CD8-positive, alpha-beta memory T cell (primary cell): ENCODE measurements around the gene KRT86. TPM values are rescaled to one million over a fixed set of nuclear protein-coding genes. Genes with fewer than 3 reads are reported as not detected.
"Not testable (repeated sequence)": the region's sequence is repeated elsewhere in the genome, so short reads cannot be mapped to it uniquely, and the experiment has no call there.

ENCODE experiments used
- CTCF ChIA-PET: fragments of 350-600 bp; sonication (Branson Sonifier 250); formaldehyde crosslinking; loops from one replicate; lab custom pipeline; 2021; ENCODE audit warnings: antibody characterized with exemption; lab: Charles Lee
- POLR2A ChIA-PET: fragments of 350-600 bp; sonication (Branson Sonifier 250); formaldehyde crosslinking; loops from one replicate; lab custom pipeline; 2021; ENCODE audit warnings: antibody characterized with exemption; lab: Charles Lee
- DNase-seq, 5 donors: peaks; one replicate each; pipeline versions ENCODE4 v3.0.0 to v3.0.0-alpha.2; 2020 to 2022; ENCODE audit warnings: mixed read lengths in 1 of 5
- H3K27ac ChIP-seq: one replicate; pipeline ENCODE4 v1.7.0; 2013; ENCODE audit warnings: low read depth, mild to moderate bottlenecking, low read length, moderate library complexity
- H3K27me3 ChIP-seq: 2 replicates; pipeline ENCODE4 v1.7.0; 2013; ENCODE audit warnings: low read length, mild to moderate bottlenecking; ENCODE audit not compliant: insufficient read depth, poor library complexity, severe bottlenecking
- H3K36me3 ChIP-seq: 2 replicates; pipeline ENCODE4 v1.7.0; 2013; ENCODE audit warnings: mild to moderate bottlenecking, low read length, moderate library complexity; ENCODE audit not compliant: insufficient read depth
- H3K4me1 ChIP-seq: 2 replicates; pipeline ENCODE4 v1.7.0; 2013; ENCODE audit warnings: mild to moderate bottlenecking, low read length, moderate library complexity; ENCODE audit not compliant: insufficient read depth
- H3K4me3 ChIP-seq: 2 replicates; pipeline ENCODE4 v1.7.0; 2013; ENCODE audit warnings: mild to moderate bottlenecking, low read length
- H3K9me3 ChIP-seq: 2 replicates; pipeline ENCODE4 v1.7.0; 2013; ENCODE audit warnings: mild to moderate bottlenecking, low read length
- H3K27ac Mint-ChIP-seq, 8 donors: one replicate each; pipeline ENCODE4 v1.8.0; 2020 to 2021; ENCODE audit warnings: mixed read lengths in 8 of 8, mild to moderate bottlenecking in 6 of 8, inconsistent platforms in 3 of 8, moderate library complexity in 3 of 8
- H3K27me3 Mint-ChIP-seq, 2 donors: one replicate each; pipeline ENCODE4 v1.8.0; 2020 to 2021; ENCODE audit warnings: mixed read lengths in 2 of 2, mild to moderate bottlenecking in 1 of 2, moderate library complexity in 1 of 2
- H3K36me3 Mint-ChIP-seq, 3 donors: one replicate each; pipeline ENCODE4 v1.8.0; 2020 to 2021; ENCODE audit warnings: mixed read lengths in 3 of 3, inconsistent platforms in 1 of 3, mild to moderate bottlenecking in 1 of 3
- H3K4me1 Mint-ChIP-seq, 3 donors: one replicate each; pipeline ENCODE4 v1.8.0; 2020 to 2021; ENCODE audit warnings: mixed read lengths in 3 of 3, inconsistent platforms in 1 of 3, mild to moderate bottlenecking in 1 of 3
- H3K4me3 Mint-ChIP-seq, 7 donors: one replicate each; pipeline ENCODE4 v1.8.0; 2020 to 2021; ENCODE audit warnings: mixed read lengths in 7 of 7, mild to moderate bottlenecking in 6 of 7, moderate library complexity in 4 of 7, inconsistent platforms in 2 of 7
- H3K9me3 Mint-ChIP-seq, 5 donors: one replicate each; pipeline ENCODE4 v1.8.0; 2020 to 2022; ENCODE audit warnings: mixed read lengths in 5 of 5, mild to moderate bottlenecking in 3 of 5, moderate library complexity in 2 of 5, inconsistent platforms in 1 of 5
- polyA plus RNA-seq: library from polyadenylated mRNA; unstranded; fragments of 300-500 nt; fragmentation: Illumina TruSeq; gene quantifications from one replicate; pipeline ENCODE4 v1.2.3, GENCODE V29; 2021
- total RNA-seq, 2 experiments: library from RNA; stranded (reverse); gene quantifications; one replicate each; pipeline ENCODE4 v1.2.3, GENCODE V29; 2021

Gene KRT86
- total and polyA plus RNA-seq, 3 experiments from 2014 or later = 0.31 TPM; not detected in 2

DNA sequence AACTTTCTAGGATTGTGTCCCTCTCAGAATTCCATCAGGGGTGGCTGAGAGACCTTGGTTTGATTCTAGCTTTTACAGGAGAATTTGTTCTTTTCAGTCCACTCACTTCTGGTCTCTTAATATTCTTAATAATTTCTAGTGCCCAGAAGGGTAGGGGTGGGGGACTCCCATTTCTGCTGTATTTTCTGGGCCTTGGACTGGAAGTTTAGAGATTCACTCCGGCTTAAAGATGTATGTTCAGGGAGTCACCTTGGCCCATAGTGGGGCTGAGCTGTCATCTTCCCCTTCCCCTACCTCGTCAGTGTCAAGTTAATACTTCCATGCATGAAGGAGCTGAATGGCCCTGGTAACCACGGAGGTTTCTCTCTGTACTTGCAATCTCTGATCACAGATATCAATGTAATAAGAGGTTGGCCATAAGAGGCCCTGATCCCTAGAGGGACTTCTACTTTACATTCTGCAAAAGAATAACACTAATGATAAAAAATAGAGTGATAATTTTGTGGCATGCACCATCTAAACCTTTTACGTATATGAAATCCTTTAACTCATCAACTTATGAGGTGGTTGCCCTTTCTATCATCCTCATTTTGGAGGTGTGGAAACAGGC lies 10.2 kb downstream of the KRT86 start:
- no peaks in the 10 kb centered on the region for H3K9me3 ChIP-seq
- no peak overlapping the region for H3K4me3 Mint-ChIP-seq
- no peaks in the 10 kb centered on the region for H3K4me1 ChIP-seq
- CTCF ChIA-PET = interaction anchor here (1.4 kb wide), 1 partner anchor 48 kb away, joined by 3 read pairs; no protein-coding TSS in a partner anchor
- H3K36me3 ChIP-seq = no peaks in the 10 kb centered on the region
- H3K4me1 Mint-ChIP-seq = peaks cover 5 to 10% (median 8%) of the 10 kb centered on the region in 3 donors
- H3K27ac Mint-ChIP-seq = no peak overlapping the region
- no peaks in the 10 kb centered on the region for H3K36me3 Mint-ChIP-seq
- H3K27me3 Mint-ChIP-seq = peaks cover 7 to 17% of the 10 kb centered on the region in 2 donors
- no peak for DNase-seq
- H3K27ac ChIP-seq = no peak overlapping the region
- no peaks in the 10 kb centered on the region for H3K27me3 ChIP-seq
- H3K9me3 Mint-ChIP-seq = no peaks in the 10 kb centered on the region
- no peak overlapping the region for H3K4me3 ChIP-seq
- POLR2A ChIA-PET = no interaction called here

DNA sequence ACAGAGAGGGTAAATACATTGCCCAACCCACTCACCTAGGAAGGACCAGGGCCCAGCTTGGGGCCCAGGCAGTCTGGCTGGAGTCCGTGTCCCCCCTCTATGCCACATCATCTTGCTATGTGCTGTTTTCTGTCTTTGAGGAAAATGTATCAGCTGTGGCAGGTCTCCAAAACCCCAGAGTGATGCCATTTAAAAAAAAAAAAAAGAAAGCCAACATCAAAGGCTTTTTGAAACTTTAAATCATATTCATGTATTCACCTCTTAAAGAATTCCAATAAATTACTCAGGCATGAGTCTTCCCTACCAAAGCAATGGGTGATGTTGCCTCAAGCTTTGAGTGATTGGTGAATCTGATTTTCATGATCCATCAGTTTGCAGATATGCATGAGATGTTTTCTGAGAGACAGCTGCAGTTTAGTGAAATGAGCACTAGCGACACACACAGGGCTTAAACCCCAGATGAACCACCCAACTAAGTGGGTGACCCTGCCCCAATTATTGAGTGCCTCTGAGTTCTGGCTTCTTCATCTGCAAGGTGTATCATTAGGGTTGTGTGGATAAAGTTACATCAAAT lies 10.8 kb downstream of the KRT86 start:
- Histone ChIP-seq H3K9me3 (no peaks in the 10 kb centered on the region), H3K27ac (no peak overlapping the region), H3K4me1 (no peaks in the 10 kb centered on the region), H3K4me3 (no peak overlapping the region), H3K36me3 (no peaks in the 10 kb centered on the region), H3K27me3 (no peaks in the 10 kb centered on the region)
- Mint-ChIP-seq H3K9me3 (no peaks in the 10 kb centered on the region), H3K36me3 (no peaks in the 10 kb centered on the region), H3K4me1 (peaks cover 5 to 10% (median 8%) of the 10 kb centered on the region in 3 donors), H3K4me3 (no peak overlapping the region), H3K27ac (no peak overlapping the region), H3K27me3 (peaks cover 1 to 12% of the 10 kb centered on the region in 2 donors)
- POLR2A ChIA-PET = no interaction called here
- CTCF ChIA-PET = interaction anchor here (1.4 kb wide), 1 partner anchor 47 kb away, joined by 3 read pairs; no protein-coding TSS in a partner anchor
- DNase-seq = no peak

DNA sequence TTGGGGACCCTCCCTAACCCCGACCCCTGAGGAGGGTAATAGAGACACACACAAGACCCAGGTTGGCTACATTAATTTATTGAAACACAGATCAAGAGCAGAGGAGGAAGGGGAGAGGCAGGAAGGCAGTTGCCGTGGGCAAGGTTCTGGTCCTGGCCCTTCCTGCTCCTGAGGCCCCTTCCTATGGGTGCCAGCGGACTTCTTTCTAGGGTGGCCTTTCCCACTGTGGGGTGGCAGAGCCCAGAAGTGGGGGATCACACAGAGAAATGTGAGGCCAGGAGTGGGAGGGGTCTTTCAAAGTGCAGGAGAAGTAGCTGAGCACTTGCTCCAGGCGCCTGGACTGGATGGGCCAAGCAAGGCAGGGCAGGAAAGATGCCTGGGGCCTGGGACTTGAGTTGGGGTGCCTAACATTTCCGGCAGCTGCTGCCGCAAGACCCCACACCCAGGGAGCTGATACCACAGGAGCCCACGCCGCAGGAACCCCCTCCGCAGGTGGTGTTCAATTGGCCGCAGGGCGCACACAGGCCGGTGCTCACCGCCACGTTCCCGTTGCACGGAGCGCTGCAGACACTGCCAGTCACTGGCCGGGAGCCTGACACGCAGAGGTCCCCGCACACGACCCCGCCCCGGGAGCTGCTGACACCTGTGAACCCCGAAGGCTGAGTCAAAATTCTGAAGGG lies 11.5 kb downstream of the KRT86 start:
- ChIA-PET POLR2A (no interaction called here), CTCF (no interaction called here)
- Histone ChIP-seq H3K27ac (no peak overlapping the region), H3K36me3 (no peaks in the 10 kb centered on the region), H3K27me3 (no peaks in the 10 kb centered on the region), H3K4me1 (no peaks in the 10 kb centered on the region), H3K4me3 (no peak overlapping the region), H3K9me3 (no peaks in the 10 kb centered on the region)
- Mint-ChIP-seq H3K36me3 (no peaks in the 10 kb centered on the region), H3K9me3 (no peaks in the 10 kb centered on the region), H3K4me1 (peaks cover 5 to 10% (median 8%) of the 10 kb centered on the region in 3 donors), H3K4me3 (no peak overlapping the region), H3K27me3 (peaks cover 1 to 8% of the 10 kb centered on the region in 2 donors), H3K27ac (no peak overlapping the region)
- DNase-seq = no peak

DNA sequence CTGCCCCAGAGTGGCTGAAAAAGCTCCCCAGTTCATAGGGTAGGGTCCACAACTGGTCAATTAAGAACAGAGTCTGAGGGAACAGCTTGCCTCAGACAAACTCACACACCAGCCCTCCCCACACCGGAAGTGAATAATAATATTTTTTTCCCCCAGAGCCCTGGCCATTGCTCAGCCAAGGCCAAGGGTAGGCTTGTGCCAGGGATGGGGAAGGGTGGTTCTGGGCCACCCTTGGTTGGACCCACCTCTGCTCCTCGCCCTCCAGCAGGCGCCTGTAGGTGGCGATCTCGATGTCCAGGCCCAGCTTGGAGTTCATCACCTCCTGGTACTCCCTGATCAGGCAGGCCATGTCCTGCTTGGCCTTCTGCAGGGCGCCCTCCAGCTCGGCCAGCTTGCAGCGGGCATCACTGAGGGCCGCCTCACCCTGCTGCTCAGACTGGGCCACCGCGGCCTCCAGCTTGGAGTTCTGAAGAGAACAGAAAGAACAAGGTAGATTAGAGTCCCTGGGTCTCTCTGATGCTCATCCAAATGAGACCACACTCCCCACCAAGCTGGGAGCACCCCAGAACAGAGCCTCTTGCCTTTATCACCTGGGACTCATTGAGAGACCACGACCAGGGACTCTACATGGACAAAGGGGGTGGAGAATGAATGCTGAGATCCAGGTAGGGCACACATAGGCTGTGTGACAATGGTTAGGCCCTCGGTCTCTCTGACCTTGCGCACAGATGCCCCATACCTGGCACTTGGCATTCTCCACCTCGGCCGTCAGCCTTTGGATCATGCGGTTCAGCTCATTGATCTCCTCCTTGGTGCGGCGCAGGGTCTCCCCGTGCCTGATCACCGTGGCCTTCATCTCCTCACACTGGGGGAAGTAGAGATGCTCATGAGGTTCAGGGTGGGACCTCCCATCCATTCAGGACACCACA lies 12.7 kb downstream of the KRT86 start:
- H3K9me3 Mint-ChIP-seq, DNase-seq, CTCF ChIA-PET, H3K27ac Mint-ChIP-seq, H3K27me3 ChIP-seq, H3K9me3 ChIP-seq, H3K27ac ChIP-seq, H3K4me1 ChIP-seq, H3K4me1 Mint-ChIP-seq, POLR2A ChIA-PET, H3K36me3 ChIP-seq, H3K36me3 Mint-ChIP-seq, H3K4me3 ChIP-seq: not testable (repeated sequence)
- Mint-ChIP-seq H3K27me3 (peaks cover 5 to 12% of the 10 kb centered on the region in 2 donors), H3K4me3 (peak overlapping the region in 1 of 7 donors; percentile 27)

DNA sequence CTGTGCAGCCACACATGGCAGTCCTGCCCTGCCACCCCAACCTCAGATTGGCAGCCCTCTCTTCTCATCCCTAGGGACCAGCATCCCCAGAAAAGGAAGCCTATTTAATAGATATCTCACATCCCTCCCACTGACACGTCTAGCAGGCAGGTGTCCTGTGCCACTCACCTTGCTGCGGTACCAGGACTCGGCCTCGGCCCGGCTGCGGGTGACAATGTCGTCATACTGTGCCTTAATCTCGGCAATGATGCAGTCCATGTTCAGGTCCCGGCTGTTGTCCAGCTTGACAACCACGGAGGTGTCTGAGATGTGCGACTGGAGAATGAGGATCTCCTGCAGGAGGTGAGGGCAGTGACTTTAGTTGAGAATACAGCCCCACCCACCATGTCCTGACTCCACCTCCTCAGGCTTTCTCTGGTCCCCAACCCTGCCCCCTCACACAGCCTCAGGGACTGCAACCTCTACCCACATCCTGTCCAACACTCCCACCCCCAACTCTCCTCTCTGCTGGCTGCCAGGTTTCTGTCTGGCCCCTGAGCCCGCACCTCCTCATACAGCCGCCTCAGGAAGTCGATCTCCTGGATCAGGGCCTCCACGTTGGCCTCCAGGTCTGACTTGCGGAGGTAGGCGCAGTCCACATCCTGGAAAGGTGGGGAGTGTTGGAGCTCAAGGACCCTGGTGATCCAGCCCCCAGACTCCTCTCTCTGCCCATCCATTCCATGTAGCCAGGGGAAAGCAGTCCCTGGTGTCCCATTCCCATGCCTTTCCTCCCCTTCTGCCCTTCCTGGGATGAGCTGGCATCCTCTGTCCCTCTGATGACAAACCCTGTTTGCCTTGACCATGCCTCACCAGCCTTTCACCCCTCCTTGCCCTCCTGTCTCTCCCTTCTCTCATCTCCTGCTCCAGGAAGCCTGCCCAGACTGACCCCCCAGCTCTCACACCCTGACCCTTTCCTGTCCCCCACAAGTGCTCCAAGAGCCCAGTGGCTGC lies 13.7 kb downstream of the KRT86 start:
- H3K27ac ChIP-seq, H3K9me3 ChIP-seq, H3K4me3 ChIP-seq, H3K9me3 Mint-ChIP-seq, H3K36me3 Mint-ChIP-seq, H3K4me1 ChIP-seq, H3K4me1 Mint-ChIP-seq, DNase-seq, H3K36me3 ChIP-seq, POLR2A ChIA-PET, H3K27me3 ChIP-seq: not testable (repeated sequence)
- Mint-ChIP-seq H3K4me3 (peak overlapping the region in 4 of 7 donors; percentile 2 to 45 (median 25)), H3K27ac (peak overlapping the region in 2 of 8 donors; percentile 29 to 34), H3K27me3 (peaks cover 9 to 16% of the 10 kb centered on the region in 2 donors)
- CTCF ChIA-PET = interaction anchor here (1.0 kb wide), 1 partner anchor 8 kb away, joined by 4 read pairs; no protein-coding TSS in a partner anchor

DNA sequence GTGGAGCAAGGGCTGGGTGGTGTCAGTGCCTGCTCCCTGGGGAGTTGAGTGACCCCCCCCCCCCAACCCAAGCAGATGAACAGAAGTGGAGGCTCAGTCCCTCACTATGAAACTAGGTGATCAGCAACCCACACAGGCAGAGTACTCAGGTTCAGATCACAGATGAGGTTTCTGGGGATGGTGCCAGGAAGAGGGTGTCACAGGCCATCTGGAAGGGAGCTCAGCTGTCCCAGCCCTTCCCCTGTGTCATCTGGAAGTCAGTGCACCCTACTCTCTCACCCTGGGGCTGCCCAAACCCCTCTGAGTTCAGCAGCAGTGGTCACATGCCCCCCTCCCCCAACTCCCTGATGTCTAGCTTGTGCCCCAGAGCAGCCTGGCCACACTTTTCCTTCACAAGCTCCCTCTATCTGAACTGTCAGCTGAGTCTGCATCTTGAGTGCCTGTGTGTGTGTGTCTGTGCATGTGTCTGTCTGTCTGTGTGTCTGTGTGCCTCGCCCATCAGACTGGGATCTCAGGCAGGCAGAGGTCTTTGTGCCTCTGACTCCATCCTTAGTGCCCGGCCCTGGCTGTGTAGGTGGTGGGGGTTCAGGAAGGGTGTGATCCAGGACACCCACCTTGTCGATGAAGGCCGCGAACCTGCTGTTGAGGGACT lies 16.2 kb downstream of the KRT86 start:
- H3K9me3 Mint-ChIP-seq, H3K4me3 Mint-ChIP-seq, H3K36me3 ChIP-seq, H3K27me3 ChIP-seq, POLR2A ChIA-PET, H3K4me1 ChIP-seq, DNase-seq, H3K9me3 ChIP-seq, H3K36me3 Mint-ChIP-seq, H3K4me1 Mint-ChIP-seq, CTCF ChIA-PET, H3K27ac Mint-ChIP-seq, H3K4me3 ChIP-seq, H3K27ac ChIP-seq: not testable (repeated sequence)
- peaks cover 9 to 27% of the 10 kb centered on the region in 2 donors for H3K27me3 Mint-ChIP-seq
